Measurements from ENCODE around the gene FAM169A.
"Not testable (repeated sequence)": the region's sequence is repeated elsewhere in the genome, so short reads cannot be mapped to it uniquely, and the experiment has no call there.

Gene FAM169A, protein sequence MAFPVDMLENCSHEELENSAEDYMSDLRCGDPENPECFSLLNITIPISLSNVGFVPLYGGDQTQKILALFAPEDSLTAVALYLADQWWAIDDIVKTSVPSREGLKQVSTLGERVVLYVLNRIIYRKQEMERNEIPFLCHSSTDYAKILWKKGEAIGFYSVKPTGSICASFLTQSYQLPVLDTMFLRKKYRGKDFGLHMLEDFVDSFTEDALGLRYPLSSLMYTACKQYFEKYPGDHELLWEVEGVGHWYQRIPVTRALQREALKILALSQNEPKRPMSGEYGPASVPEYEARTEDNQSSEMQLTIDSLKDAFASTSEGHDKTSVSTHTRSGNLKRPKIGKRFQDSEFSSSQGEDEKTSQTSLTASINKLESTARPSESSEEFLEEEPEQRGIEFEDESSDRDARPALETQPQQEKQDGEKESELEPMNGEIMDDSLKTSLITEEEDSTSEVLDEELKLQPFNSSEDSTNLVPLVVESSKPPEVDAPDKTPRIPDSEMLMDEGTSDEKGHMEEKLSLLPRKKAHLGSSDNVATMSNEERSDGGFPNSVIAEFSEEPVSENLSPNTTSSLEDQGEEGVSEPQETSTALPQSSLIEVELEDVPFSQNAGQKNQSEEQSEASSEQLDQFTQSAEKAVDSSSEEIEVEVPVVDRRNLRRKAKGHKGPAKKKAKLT

DNA sequence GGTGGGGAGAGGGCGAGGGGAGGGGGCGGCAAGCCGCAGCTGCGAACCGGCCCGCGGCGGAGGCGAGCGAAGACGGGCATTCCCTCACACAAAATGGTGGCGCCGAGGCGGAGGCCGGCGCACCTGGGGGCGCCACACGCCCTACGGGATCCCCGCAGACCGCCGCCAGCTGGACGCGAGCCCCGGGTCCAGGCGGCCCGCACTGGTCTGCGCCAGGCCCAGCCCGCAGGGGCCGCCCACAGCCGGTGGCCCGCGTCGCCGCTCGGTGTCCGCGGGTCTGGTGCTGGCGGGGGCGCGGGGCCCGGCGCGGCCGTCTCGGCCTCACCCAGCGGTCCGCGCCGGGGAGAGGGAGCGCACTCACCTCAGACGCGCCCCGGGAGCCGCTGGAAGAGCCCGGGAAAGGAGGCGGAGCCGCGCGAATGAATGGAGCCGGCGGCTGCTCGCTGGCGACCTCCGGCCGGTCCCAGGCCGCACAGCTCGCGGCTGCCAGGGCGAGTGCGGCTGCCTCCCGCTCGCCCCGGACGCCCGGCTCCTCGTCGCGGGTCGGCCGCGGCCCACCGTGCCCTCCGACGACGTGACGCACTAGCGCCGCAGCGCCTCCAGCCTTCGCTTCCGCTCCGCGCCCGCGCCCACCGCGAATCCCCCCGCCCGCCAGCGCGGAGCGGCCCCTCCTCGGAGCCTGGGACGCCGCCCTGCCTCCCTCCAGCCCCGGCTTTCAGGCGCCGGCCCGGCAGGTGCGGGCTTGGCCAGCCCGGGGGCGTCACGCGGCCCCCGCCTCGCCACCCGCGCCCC is at the start of gene FAM169A:
Gene FAM169A (minus strand): TSS at position 584 of the 792 bp plus-strand sequence. CDS start 24,711 bp downstream, outside the sequence.
- no peak for DNase-seq (ENCODE audit: low read depth, low spot score)

DNA sequence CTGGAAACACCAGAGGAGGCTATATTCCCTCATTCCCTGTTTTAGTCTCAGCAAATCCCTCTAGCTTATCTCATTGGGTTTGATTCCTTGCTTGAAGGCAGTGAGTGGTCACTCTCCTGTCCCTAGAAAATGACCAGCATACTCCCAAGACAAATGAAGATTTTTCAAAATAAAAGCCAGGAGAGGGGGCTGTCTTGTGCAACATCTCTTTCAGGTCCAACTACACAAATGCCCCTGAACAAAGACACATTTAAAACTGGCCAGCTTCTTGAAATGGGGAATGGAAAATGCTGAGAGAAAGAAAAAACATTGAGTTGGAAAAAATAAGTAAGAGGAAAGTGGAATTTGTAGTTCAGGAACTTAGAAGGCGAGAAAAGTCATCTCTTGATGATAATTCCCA is 49.3 kb upstream of the FAM169A start:
- no peak for DNase-seq (ENCODE audit: low read depth, low spot score)

DNA sequence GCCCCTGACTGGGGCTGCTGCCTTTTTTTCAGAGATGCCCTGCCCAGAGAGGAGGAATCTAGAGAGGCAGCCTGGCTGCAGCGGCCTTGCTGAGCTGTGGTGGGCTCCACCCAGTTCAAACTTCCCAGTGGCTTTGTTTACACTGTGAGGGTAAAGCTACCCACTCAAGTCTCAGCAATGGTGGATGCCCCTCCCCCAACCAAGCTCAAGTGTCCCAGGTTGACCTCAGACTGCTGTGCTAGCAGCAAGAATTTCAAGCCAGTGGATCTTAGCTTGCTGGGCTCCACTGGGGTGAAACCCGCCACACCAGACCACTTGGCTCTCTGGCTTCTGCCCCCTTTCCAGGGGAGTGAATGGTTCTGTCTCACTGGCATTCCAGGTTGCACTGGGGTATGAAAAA is 45.2 kb upstream of the FAM169A start:
- DNase-seq (ENCODE audit: low read depth, low spot score) = not testable (repeated sequence)

DNA sequence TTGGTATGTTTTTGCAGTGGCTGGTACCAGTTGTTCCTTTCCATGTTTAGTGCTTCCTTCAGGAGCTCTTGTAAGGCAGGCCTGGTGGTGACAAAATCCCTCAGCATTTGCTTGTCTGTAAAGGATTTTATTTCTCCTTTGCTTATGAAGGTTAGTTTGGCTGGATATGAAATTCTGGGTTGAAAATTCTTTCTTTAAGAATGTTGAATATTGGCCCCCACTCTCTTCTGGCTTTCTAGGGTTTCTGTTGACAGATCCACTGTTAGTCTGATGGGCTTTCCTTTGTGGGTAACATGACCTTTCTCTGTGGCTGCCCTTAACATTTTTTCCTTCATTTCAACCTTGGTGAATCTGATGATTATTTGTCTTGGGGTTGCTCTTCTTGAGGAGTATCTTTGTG is 43.7 kb upstream of the FAM169A start:
- not testable (repeated sequence) for DNase-seq (ENCODE audit: low read depth, low spot score)

DNA sequence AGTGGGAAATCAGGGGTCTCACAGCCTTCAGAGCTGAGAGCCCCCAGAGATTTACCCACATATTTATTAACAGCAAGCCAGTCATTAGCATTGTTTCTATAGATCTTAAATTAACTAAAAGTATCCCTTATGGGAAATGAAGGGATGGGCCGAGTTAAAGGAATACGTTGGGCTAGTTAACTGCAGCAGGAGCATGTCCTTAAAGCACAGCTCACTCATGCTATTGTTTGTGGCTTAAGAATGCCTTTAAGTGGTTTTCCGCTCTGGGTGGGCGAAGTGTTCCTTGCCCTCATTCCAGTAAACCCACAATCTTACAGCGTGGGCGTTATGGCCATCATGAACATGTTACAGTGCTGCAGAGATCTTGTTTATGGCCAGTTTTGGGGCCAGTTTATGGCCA is 42.0 kb upstream of the FAM169A start:
- DNase-seq (ENCODE audit: low read depth, low spot score) = not testable (repeated sequence)

DNA sequence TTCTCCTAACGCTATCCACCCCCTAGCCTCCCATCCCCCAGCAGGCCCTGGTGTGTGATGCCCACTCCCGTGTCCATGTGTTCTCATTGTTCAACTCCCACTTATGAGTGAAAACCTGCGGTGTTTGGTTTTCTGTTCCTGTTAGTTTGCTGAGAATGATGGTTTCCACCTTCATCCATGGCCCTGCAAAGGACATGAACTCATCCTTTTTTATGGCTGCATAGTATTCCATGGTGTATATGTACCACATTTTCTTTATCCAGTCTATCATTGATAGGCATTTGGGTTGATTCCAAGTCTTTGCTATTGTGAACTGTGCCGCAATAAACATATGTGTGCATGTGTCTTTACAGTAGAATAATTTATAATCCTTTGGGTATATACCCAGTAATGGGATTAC is 38.5 kb upstream of the FAM169A start:
- DNase-seq (ENCODE audit: low read depth, low spot score) = not testable (repeated sequence)

DNA sequence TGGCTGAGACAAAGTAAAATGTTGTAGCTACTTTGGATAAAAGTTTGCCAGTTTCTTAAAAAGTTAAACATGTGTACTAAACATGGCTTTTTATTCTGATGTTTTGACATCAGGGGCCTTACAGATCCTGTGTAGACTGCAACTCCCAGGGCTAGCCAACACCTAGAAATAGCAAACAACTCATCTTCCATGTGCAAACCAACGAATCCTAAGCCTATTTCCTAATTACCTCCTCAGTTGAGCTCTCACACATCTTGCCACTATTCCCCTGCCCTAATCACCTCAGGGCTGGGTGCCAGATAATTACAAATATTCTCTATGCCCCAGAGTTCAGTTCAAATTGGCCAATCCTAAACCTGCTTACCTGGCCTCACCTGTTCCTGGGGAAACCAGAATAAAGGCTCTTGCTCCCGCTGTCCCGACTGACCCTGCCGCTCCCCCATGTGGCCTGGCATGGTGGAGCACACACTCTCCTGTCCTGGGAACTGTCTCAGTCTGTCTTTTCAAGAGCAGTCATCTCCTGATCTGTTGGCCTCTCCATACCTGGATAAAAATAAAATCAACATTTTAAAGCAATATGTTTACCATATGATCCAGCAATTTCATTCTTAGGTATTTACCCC is 37.1 kb upstream of the FAM169A start:
- DNase-seq (ENCODE audit: low read depth, low spot score) = no peak

DNA sequence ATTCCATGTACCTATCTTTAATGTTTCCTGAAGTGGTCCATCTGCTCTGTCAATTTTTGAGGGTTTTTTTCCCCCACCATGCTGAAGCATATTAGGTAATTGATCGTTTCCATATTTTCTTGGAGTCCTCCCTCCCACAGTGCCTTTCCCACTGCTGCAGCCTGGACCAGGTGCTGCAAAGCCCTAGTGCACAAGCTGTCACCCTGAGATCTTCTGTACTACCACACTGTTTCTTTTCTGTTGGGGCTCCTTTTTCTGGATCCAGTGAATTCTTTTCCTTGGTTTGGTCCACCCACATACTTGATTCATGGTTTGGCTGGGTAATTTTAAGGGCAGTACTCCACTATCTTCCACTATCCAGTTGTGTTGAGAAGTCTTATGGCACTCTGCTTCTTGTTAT is 30.9 kb upstream of the FAM169A start:
- DNase-seq (ENCODE audit: low read depth, low spot score) = no peak

DNA sequence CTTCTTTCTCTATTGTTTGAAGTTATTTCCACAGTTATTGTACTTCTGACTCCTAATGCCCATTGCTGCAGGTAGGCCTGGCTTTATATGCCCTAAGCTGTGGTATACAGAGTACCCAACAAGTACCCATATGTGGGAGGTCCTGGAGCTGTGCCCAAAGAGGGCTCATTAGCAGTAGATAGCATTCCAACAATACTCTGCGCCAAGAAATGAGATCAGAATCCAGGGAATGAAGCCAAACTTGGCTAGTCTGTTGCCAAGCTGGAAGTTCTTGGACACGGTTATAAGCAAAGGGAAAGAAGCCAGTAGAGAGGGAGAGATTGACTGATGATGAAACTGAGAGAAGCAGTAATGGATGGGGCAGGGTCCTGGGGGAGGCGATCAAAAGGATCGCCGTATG is 29.7 kb upstream of the FAM169A start:
- no peak for DNase-seq (ENCODE audit: low read depth, low spot score)

DNA sequence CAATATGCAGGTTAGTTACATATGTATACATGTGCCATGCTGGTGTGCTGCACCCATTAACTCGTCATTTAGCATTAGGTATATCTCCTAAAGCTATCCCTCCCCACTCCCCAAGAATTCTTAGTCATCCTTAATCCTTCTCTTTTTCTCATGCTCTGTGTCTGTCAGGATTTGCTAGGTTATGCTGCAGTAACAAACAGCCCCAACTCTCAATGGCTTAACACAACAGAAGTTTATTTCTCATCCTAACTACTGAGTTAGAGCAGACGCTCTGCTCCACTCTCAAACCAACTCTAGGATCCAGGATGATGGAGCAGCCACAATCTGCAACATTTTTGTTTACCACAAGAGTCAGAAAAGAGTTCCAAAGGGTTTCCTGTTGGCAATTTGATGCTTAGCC is 28.2 kb upstream of the FAM169A start:
- no peak for DNase-seq (ENCODE audit: low read depth, low spot score)

DNA sequence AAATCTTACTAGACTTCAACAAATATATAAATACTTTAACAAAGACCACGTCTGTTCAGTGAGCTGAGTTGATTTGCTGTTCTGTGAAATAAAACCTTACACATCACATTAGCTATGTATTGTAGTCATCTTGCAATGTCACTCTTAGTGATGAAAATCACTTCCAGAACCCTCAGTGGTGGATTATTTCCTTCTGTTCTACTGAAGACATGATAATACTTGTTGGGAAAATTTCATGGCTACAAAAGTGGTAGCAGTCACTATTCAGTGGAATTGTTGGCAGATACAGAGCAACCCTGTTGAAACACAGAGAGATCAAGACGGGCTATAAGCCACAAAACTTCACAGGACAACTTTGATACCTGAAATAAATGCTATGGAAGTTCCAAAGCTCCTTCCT is 26.7 kb upstream of the FAM169A start:
- no peak for DNase-seq (ENCODE audit: low read depth, low spot score)

DNA sequence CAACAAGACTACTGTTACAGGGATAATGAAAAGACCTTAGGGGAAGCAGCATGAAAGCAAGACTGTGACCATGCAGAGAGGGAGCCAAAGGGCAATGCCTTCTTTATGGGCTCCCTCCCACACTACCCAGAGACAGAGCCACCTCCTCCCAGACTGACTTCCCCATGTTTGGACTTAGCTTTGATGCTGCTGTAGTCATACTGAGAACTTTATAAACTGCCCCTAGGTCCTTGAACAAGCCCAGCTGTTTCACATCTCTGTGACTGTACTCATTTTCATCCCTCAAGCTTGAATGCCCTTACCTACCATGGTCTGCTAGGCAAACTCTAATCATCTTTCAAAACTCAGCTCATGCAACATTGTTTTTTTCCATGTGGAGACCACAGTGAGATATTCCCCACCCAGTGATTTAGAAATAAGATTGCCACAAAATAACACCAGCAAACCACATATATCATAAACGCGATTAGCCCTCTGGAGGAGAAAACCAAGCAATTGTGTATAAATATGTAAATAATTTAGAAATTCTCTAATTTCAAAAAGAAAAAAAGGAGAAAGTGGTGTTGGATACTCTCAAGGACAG is 23.4 kb upstream of the FAM169A start:
- DNase-seq (ENCODE audit: low read depth, low spot score) = no peak

DNA sequence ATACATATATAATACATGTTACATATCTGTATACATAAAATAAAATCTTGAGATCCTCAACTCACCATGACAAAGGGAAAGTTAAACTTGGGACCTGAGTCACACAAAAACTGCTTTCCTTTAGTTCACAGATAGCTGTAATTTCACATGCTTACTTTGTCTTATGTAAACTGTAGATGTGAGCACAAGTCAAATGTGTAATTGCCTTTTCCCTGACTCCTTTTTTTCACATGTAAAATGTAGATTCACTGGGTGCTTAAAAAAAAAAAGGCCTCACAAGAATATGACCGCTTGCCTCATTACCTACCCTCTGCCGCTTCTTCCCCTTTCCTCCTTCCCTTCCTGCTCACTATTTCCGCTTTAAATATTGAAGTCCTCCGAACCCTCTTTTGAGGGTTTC is 21.9 kb upstream of the FAM169A start:
- DNase-seq (ENCODE audit: low read depth, low spot score) = no peak

DNA sequence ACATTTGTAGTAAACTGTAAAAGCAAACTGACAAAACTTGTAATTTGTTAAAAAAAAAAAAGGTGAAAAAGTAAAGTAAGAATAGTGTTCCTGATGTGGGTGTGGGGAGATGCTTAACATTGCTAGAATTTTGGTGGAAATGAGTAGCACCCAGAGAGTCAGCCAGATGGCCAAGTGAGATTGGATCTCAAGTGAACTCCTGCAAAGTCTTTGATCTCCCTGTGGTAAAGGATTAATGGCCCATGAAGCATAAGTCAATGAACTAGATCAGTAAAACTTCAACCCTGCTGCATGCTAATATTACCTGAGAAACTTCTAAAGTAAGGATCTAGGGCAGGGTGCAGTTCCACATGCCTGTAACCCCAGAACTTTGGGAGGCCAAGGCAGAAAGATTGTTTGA is 19.0 kb upstream of the FAM169A start:
- DNase-seq (ENCODE audit: low read depth, low spot score) = no peak

DNA sequence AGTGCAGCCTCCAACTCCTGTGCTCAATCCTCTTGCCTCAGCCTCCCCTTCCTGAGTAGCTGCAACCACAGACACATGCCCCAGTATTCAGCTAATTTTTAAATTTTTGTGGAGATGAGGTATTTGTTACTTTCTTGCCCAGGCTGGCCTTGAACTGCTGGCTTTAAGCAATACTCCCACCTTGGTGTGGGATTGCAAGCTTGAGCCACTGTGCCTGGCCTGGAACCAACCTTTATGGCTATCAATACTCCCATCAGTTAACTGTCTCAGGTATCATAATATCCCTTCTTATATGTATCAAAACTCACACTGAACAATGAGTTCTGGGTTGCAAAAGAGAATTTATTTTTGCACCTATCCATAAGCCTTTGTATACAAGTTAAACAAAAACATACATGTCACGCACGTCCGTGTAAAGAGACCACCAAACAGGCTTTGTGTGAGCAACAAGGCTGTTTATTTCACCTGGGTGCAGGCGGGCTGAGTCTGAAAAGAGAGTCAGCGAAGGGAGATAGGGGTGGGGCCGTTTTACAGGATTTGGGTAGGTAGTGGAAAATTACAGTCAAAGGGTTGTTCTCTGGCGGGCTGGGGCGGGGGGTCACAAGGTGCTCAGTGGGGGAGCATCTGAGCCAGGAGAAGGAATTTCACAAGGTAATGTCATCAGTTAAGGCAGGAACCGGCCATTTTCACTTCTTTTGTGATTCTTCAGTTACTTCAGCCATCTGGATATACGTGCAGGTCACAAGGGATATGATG is 16.4 kb upstream of the FAM169A start:
- not testable (repeated sequence) for DNase-seq (ENCODE audit: low read depth, low spot score)

DNA sequence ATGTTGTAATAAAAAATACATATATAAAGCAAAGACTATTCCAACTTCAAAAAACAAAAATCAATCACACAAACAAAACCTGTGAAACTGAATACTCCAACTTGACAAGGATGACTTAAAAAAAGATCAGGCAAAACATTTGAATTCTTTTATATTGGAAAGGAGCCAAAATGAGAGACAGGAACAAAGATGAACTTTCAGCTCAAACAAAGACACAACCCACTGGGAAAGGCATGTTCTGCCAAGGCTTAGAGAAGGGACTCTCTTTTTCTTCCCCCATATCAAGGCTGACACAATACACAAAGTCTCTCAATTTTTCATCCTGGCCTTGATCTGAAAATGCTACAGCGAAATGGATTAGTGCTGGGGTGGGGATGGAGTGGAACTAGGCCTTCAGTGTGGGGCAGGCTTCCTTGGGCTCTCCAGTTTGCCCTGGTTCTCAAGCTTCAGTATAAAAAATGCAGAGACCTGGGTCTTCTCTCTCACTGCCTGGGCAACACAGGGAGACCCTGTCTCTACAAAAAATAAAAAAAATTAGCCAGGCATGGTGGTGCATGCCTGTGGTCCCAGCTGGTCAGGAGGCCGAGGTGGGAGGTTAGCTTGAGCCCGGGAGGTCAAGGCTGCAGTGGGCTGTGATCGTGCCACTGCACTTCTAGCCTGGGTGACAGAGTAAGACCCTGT is 11.6 kb upstream of the FAM169A start:
- no peak for DNase-seq (ENCODE audit: low read depth, low spot score)

DNA sequence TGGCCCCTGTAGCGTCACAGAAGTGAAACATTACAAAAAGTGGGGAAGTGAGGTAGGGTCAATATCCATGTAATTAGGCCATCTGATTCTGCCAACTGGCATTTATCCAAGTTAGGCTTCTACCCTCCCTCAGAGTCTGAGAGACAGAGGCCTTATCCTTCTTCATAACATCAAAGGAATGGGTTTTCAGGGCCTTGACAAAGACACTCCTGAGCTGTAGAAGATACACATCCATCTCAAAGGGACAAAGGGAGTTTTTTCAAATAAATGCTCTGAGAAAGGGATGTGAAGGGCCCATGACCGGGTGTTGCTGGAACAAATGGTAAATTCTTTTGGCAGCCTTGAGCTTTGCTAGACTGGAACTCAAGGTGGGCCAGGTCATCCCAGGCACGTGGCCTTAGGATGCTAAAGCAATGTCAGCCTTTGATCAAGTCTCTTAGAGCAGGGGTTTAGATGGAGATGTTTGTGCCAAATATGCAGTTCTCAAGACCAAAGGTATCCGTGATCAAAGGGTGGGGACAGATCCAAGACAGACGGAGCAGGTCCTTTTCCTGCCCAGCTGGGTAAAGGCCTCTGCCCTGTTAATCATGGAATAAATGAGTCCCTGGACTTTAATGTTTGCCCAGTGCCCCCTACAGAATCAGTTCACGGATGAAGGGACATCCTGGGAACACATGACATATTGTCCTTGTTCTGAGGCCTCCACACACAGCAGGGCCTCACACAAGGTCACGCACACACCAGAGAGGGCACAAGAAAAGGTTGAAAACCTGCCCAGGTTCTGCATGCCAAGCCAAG is 10.0 kb upstream of the FAM169A start:
- no peak for DNase-seq (ENCODE audit: low read depth, low spot score)

DNA sequence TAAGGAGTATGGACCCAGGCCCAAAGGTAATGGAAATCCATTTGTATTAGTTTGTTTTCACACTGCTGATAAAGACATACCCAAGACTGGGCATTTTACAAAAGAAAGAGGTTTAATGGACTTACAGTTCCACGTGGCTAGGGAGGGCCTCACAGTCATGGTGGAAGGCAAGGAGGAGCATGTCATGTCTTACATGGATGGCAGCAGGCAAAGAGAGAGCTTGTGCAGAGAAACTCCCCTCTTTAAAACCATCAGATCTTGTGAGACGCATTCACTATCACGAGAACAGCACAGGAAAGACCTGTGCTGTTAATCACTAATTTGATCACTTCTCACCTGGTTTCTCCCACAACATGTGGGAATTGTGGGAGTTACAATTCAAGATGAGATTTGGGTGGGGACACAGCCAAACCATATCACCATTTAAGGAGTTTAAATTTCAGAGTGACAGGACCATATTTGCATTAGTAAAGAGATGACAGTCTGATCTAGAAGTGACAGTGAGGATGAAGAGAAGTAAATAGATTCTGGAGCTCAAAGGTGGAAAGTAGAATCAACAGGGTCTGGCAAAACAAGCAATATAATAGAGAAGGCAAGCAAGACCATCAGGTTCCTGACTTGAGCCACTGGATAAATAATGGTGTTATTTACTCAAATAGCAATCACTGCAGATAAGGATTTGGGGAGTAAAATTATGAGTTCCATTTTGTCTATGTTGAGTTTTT is 7.5 kb upstream of the FAM169A start:
- DNase-seq (ENCODE audit: low read depth, low spot score) = no peak

Data from activated naive CD8-positive, alpha-beta T cell treated with anti-CD3 and anti-CD28 coated beads, Interleukin-2, amount 50 U/mL, for 16 hours (primary cell).